Chondrocyte (in vitro differentiated cells): ENCODE data around the gene DUSP16. TPM values are rescaled to one million over a fixed set of nuclear protein-coding genes. Genes with fewer than 3 reads are reported as not detected.

Source experiments
- DNase-seq: peaks from one replicate; pipeline ENCODE4 v3.0.0; 2021; ENCODE audit warnings: mixed read lengths, low spot score
- H3K27ac Mint-ChIP-seq: one replicate; pipeline ENCODE4 v1.8.0; 2021; ENCODE audit warnings: mild to moderate bottlenecking, moderate library complexity, mixed read lengths; ENCODE audit not compliant: unreplicated experiment
- H3K27me3 Mint-ChIP-seq: 2 replicates; pipeline ENCODE4 v1.8.0; 2021; ENCODE audit warnings: low read depth, mixed read lengths
- H3K36me3 Mint-ChIP-seq: 2 replicates; pipeline ENCODE4 v1.8.0; 2021; ENCODE audit warnings: low read depth, mixed read lengths
- H3K4me1 Mint-ChIP-seq: 2 replicates; pipeline ENCODE4 v1.8.0; 2021; ENCODE audit warnings: low read depth, mild to moderate bottlenecking, mixed read lengths
- H3K4me3 Mint-ChIP-seq: one replicate; pipeline ENCODE4 v1.8.0; 2021; ENCODE audit warnings: mild to moderate bottlenecking, moderate library complexity, mixed read lengths; ENCODE audit not compliant: unreplicated experiment
- H3K9me3 Mint-ChIP-seq: 2 replicates; pipeline ENCODE4 v1.8.0; 2021; ENCODE audit warnings: low read depth, mixed read lengths
- total RNA-seq: library from RNA; stranded (reverse); gene quantifications from 3 replicates; pipeline ENCODE4 v1.2.1, GENCODE V29; 2021
- TF ChIP-seq, protein P1 (sequence below): fragments of 200-600 bp; sonication (generic); IDR thresholded peaks from 2 replicates; pipeline ENCODE4 v1.5.0; 2021; ENCODE audit warnings: antibody characterized with exemption, mild to moderate bottlenecking, moderate library complexity

DUSP16 gene
- total RNA-seq, 1 donor from 2014 or later, result 13.7 TPM

DNA sequence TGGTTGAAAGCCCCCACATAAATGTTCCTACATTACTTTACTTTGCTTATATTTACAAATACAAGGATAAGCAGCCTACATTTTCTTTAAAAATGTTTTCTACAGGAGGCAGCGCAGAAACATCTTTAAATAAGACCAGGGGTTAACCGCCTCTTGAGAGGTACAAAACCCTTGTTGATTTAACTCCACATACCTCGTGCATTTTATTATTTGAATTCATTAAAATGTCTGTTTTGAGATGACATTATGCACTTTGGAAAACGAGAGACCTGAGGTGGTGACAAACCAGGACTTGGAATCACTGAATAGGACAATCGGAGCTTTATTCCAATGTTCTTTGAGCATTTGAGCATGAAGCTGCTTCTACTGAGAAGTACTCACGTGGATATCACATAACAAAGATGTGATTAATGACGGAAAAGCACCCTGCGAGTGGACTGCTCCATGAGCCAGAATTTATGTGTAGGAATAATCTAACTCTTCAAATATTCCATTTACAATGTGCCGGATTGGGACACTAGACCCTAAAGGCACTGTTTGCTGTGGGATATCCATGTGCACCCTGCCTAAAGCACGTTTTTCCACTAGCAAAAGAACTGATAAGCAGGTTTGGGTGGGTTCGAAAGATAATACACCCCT, 746 bp upstream of the DUSP16 start:
- TF ChIP-seq, protein P1, sequence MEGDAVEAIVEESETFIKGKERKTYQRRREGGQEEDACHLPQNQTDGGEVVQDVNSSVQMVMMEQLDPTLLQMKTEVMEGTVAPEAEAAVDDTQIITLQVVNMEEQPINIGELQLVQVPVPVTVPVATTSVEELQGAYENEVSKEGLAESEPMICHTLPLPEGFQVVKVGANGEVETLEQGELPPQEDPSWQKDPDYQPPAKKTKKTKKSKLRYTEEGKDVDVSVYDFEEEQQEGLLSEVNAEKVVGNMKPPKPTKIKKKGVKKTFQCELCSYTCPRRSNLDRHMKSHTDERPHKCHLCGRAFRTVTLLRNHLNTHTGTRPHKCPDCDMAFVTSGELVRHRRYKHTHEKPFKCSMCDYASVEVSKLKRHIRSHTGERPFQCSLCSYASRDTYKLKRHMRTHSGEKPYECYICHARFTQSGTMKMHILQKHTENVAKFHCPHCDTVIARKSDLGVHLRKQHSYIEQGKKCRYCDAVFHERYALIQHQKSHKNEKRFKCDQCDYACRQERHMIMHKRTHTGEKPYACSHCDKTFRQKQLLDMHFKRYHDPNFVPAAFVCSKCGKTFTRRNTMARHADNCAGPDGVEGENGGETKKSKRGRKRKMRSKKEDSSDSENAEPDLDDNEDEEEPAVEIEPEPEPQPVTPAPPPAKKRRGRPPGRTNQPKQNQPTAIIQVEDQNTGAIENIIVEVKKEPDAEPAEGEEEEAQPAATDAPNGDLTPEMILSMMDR, result no peak
- Mint-ChIP-seq H3K27ac (peak overlapping the region; percentile 89), H3K36me3 (no peaks in the 10 kb centered on the region), H3K4me3 (peak overlapping the region; percentile 70), H3K27me3 (peaks cover 5% of the 10 kb centered on the region), H3K9me3 (peaks cover 3% of the 10 kb centered on the region), H3K4me1 (peaks cover 23% of the 10 kb centered on the region)
- DNase-seq, result no peak

DNA sequence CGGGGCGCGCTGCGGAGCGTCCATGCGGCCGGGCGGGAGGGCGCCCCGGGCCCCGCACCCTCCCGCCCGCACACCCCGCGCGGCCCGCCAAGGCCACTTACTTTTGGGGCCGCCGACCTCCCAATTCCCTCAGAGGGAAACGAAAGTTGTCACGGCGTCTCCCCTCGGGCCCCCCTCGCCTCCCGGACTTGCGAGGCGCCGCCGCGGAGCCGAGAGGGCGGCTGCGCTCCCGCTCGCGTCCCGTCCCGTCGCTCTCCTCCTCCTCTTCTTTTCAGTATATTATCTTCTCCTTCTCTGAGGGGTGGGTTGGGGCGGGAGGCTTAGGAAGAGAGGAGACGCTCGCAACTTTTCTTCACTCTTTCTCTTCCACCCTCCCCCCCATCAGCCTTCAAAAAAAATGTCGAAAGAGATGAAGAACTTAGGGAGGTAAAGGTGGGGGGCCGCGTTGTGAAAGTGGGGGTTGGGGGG, 613 bp downstream of the DUSP16 start:
- Mint-ChIP-seq H3K4me3 (peak overlapping the region; percentile 80), H3K36me3 (no peaks in the 10 kb centered on the region), H3K9me3 (peaks cover 2% of the 10 kb centered on the region), H3K27me3 (peaks cover under 1% of the 10 kb centered on the region), H3K4me1 (peaks cover 23% of the 10 kb centered on the region), H3K27ac (peak overlapping the region; percentile 98)
- DNase-seq, result no peak
- TF ChIP-seq, protein P1, result no peak

DNA sequence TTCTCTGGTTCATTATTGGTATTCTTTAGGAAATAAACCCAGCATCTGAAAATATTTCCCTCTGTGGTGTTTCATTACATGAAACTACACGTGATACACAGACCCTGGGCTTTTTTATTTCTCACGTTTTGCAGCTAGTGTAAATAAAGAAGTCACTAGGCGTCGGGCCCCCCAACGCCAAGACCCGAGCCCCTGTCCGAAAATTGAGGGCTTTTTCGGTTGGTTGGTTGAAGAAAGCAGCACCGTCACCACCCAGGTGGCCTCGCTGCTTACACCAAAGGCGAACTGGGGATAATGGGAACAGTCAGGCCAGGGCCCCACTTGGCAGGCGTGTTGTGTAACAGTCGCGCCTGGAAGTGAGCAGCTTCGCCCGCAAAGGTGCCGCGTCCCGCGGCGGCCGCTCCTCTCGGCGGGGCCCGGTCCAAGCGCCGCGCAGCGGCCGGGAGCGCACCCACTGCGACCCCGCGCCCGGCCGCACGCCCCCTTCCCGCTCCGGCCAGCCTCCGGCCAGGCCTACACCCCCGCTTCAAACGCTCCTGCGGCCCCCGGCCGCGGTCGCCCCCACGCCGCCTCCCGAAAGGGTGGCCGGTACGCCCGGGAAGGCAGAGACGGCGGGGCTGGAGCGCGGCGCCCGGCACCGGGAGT, 1.2 kb downstream of the DUSP16 start:
- DNase-seq, result no peak
- peak overlapping the region; percentile 92 for H3K27ac Mint-ChIP-seq
- H3K27me3 Mint-ChIP-seq, result no peaks in the 10 kb centered on the region
- H3K36me3 Mint-ChIP-seq, result no peaks in the 10 kb centered on the region
- peaks cover 23% of the 10 kb centered on the region for H3K4me1 Mint-ChIP-seq
- H3K9me3 Mint-ChIP-seq, result no peaks in the 10 kb centered on the region
- TF ChIP-seq, protein P1, result peak; percentile 27
- H3K4me3 Mint-ChIP-seq, result peak overlapping the region; percentile 88

DNA sequence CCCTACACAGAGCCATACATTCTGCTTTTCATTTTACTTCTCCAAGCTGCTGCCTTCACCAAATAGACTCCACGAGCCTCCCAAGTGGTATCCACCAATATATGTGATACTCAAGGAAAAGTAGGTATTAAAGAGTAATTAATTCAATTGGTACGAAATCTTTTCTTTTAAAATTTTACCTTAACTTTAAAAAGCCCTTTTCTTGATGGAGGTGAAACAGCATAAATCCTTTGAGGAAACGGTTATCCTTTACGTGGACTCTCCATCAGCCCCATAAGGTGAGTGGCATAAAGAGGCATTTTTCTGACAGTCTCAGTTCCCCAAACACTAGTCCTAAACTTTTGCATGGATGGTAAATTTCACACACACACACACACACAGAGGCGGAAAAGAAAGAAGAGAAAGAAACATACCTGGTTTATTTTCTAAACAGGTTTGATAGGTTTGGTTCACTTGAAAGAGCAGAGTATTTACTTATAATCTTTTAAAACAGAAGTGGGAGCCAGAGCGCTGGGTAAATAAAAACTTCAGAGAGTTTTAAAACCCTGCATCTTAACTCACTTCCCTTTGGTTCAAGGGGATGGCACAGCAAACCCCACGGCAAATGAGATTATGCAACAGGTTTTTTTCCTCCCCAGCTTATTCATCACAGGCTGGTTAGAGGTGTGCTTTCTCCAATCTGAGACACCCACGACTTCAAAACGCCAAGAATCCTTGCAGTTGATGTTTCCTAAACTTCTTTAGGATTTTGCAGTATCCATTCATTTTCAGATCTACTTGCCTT, 1.9 kb downstream of the DUSP16 start:
- H3K9me3 Mint-ChIP-seq, result no peaks in the 10 kb centered on the region
- peak overlapping the region; percentile 92 for H3K27ac Mint-ChIP-seq
- H3K4me1 Mint-ChIP-seq, result peaks cover 23% of the 10 kb centered on the region
- TF ChIP-seq, protein P1, result no peak
- no peaks in the 10 kb centered on the region for H3K36me3 Mint-ChIP-seq
- H3K27me3 Mint-ChIP-seq, result no peaks in the 10 kb centered on the region
- no peak for DNase-seq
- H3K4me3 Mint-ChIP-seq, result peak overlapping the region; percentile 88

DNA sequence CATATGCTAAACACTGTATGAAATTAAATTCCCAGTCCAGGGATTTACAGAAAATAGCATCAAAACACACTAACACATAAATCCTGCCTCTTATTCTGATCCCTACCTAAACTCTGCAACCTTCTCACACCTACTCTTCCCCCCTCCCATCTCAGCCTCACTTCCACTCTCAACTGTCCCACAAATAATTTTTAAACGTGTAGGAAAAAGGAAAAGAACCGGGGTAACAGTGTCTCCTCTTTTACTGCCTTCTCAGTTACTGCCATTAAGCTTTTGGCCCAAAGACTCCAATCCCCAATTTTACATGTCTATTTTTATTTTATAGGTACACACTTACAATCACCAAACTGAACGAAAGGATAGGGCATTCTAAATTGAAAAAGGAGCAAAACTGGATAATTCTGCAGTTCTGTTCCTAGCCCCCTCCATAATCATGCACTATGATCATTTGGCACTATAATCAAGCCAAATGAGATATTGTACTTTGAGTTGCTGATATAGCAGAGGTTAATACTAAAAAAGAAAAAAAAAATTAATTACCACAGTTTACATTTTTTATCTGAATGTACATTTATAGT, 2.9 kb downstream of the DUSP16 start:
- no peak for DNase-seq

More for the DNA sequence above, 2.9 kb downstream of the DUSP16 start:
- H3K27ac Mint-ChIP-seq, result no peak overlapping the region
- no peaks in the 10 kb centered on the region for H3K27me3 Mint-ChIP-seq
- H3K9me3 Mint-ChIP-seq, result no peaks in the 10 kb centered on the region
- H3K4me3 Mint-ChIP-seq, result no peak overlapping the region
- no peaks in the 10 kb centered on the region for H3K36me3 Mint-ChIP-seq
- TF ChIP-seq, protein P1, result no peak
- peaks cover 23% of the 10 kb centered on the region for H3K4me1 Mint-ChIP-seq
